ENCODE measurements around the gene CDC42EP3. TPM values are rescaled to one million over a fixed set of nuclear protein-coding genes. Genes with fewer than 3 reads are reported as not detected.

The CDC42EP3 gene
- polyA plus RNA-seq, 1 donor from 2014 or later, result 25.2 TPM

- Histone ChIP-seq H3K27ac (ENCODE audit: low read length) (no peak overlapping the region), H3K36me3 (ENCODE audit: insufficient read depth, low read length) (no peaks in the 10 kb centered on the region), H2AFZ (ENCODE audit: low read depth, low read length) (no peak overlapping the region), H3K9me3 (ENCODE audit: low read length) (no peaks in the 10 kb centered on the region), H3K79me2 (replicated peaks; ENCODE audit: insufficient read depth, low read length) (no peaks in the 10 kb centered on the region), H3K9me2 (ENCODE audit: insufficient read depth, low read length) (no peaks in the 10 kb centered on the region), H3K9ac (ENCODE audit: low read length) (no peak overlapping the region), H3K27me3 (ENCODE audit: insufficient read depth, low read depth, low read length) (no peaks in the 10 kb centered on the region), H4K20me1 (ENCODE audit: insufficient read depth) (no peaks in the 10 kb centered on the region), H3K4me3 (ENCODE audit: low read length) (no peak overlapping the region), H3F3A (ENCODE audit: insufficient read depth, low read length, poor library complexity, severe bottlenecking) (no peaks in the 10 kb centered on the region), H3K4me2 (ENCODE audit: low read length) (no peak overlapping the region)
- TF ChIP-seq POLR2AphosphoS5 (IDR thresholded peaks at IDR 0.05) (no peak), MXI1 (conservative IDR thresholded peaks at IDR 0.05; ENCODE audit: poor library complexity, severe bottlenecking) (no peak), EZH2 (IDR thresholded peaks at IDR 0.05; ENCODE audit: borderline replicate concordance, insufficient read depth, low read length, poor library complexity, severe bottlenecking) (no peak), TAF1 (IDR thresholded peaks at IDR 0.05; ENCODE audit: low read depth) (no peak), RAD21 (conservative IDR thresholded peaks at IDR 0.05) (no peak), CTCF (IDR thresholded peaks at IDR 0.05; ENCODE audit: poor library complexity, severe bottlenecking) (no peak), EP300 (conservative IDR thresholded peaks at IDR 0.05; ENCODE audit: poor library complexity, severe bottlenecking) (no peak), SMC3 (conservative IDR thresholded peaks at IDR 0.05; ENCODE audit: poor library complexity) (no peak), REST (IDR thresholded peaks at IDR 0.05; ENCODE audit: borderline replicate concordance) (no peak)
Measured at GRCh38 chr2:37688771-37689468, 17.5 kb upstream of the CDC42EP3 start.

GRCh38 chr2:37686792-37687526, 15.5 kb upstream of the CDC42EP3 start:
- H4K20me1 ChIP-seq (ENCODE audit: insufficient read depth), result no peaks in the 10 kb centered on the region
- no peaks in the 10 kb centered on the region for H3K9me3 ChIP-seq (ENCODE audit: low read length)
- H3K9ac ChIP-seq (ENCODE audit: low read length), result no peak overlapping the region
- TF ChIP-seq EZH2 (IDR thresholded peaks at IDR 0.05; ENCODE audit: borderline replicate concordance, insufficient read depth, low read length, poor library complexity, severe bottlenecking) (no peak), REST (IDR thresholded peaks at IDR 0.05; ENCODE audit: borderline replicate concordance) (no peak), TAF1 (IDR thresholded peaks at IDR 0.05; ENCODE audit: low read depth) (no peak), EP300 (conservative IDR thresholded peaks at IDR 0.05; ENCODE audit: poor library complexity, severe bottlenecking) (no peak), POLR2AphosphoS5 (IDR thresholded peaks at IDR 0.05) (no peak), RAD21 (conservative IDR thresholded peaks at IDR 0.05) (no peak), SMC3 (conservative IDR thresholded peaks at IDR 0.05; ENCODE audit: poor library complexity) (no peak), CTCF (IDR thresholded peaks at IDR 0.05; ENCODE audit: poor library complexity, severe bottlenecking) (no peak), MXI1 (conservative IDR thresholded peaks at IDR 0.05; ENCODE audit: poor library complexity, severe bottlenecking) (no peak)
- no peak overlapping the region for H2AFZ ChIP-seq (ENCODE audit: low read depth, low read length)
- no peaks in the 10 kb centered on the region for H3K36me3 ChIP-seq (ENCODE audit: insufficient read depth, low read length)
- no peak overlapping the region for H3K4me3 ChIP-seq (ENCODE audit: low read length)
- no peak overlapping the region for H3K4me2 ChIP-seq (ENCODE audit: low read length)
- H3K27ac ChIP-seq (ENCODE audit: low read length), result no peak overlapping the region
- H3F3A ChIP-seq (ENCODE audit: insufficient read depth, low read length, poor library complexity, severe bottlenecking), result no peaks in the 10 kb centered on the region
- H3K9me2 ChIP-seq (ENCODE audit: insufficient read depth, low read length), result no peaks in the 10 kb centered on the region
- H3K79me2 ChIP-seq (replicated peaks; ENCODE audit: insufficient read depth, low read length), result no peaks in the 10 kb centered on the region
- H3K27me3 ChIP-seq (ENCODE audit: insufficient read depth, low read depth, low read length), result no peaks in the 10 kb centered on the region

Data from neural cell (in vitro differentiated cells).